ENCODE results near the gene P2RX6.

- TF ChIP-seq POLR2AphosphoS5 (IDR thresholded peaks at IDR 0.05; ENCODE audit: control insufficient read depth, insufficient read depth, low read depth, low read length) (no peak), CTCF (IDR thresholded peaks at IDR 0.05 in 2 of 3, conservative IDR thresholded peaks at IDR 0.05 in 1 of 3; ENCODE audit: insufficient read depth in 2 of 3, low read depth in 1 of 3, low read length in 3 of 3) (no peak; a peak in 1 of 6 replicates), ESRRA (IDR thresholded peaks at IDR 0.05; ENCODE audit: borderline replicate concordance, low read depth) (no peak)
Measured at GRCh38 chr22:21051145-21051830, 36.3 kb downstream of the P2RX6 start.

Data from K562 (cell line).